Measurements from ENCODE around the gene LCE1D.

LCE1D gene

GRCh38 chr1:152796421-152796820, at the start of gene LCE1D:
TSS of gene LCE1D (plus strand) at chr1:152796721. CDS start at chr1:152797795, 1,074 bp downstream.
- H3K4me3 ChIP-seq (ENCODE audit: low read depth in 1 of 5, low read length in 5 of 5): no peak within 1 kb of the TSS
- no peaks in the 10 kb centered on the region for H3K4me1 ChIP-seq (ENCODE audit: control insufficient read depth in 5 of 5, insufficient read depth in 5 of 5, low read length in 5 of 5)
- no peaks in the 10 kb centered on the region for H3K36me3 ChIP-seq (ENCODE audit: control insufficient read depth in 5 of 5, insufficient read depth in 5 of 5, low read length in 5 of 5)
- H3K27me3 ChIP-seq (ENCODE audit: control insufficient read depth in 5 of 5, insufficient read depth in 4 of 5, low read length in 5 of 5): peaks cover 0 to 8% (median 0%) of the 10 kb centered on the region in 5 donors
- no peak within 1 kb of the TSS for H3K9ac ChIP-seq (ENCODE audit: low read length in 5 of 5)
- no peaks in the 10 kb centered on the region for H3K9me3 ChIP-seq (ENCODE audit: control insufficient read depth in 5 of 5, low read length in 5 of 5)
- H3K27ac ChIP-seq (ENCODE audit: low read depth, low read length): no peak within 1 kb of the TSS

GRCh38 chr1:152747831-152748230, 48.7 kb upstream of the LCE1D start:
- Histone ChIP-seq H3K27me3 (ENCODE audit: control insufficient read depth in 5 of 5, insufficient read depth in 4 of 5, low read length in 5 of 5) (peaks cover 0 to 4% (median 0%) of the 10 kb centered on the region in 5 donors), H3K4me1 (ENCODE audit: control insufficient read depth in 5 of 5, insufficient read depth in 5 of 5, low read length in 5 of 5) (no peaks in the 10 kb centered on the region), H3K4me3 (ENCODE audit: low read depth in 1 of 5, low read length in 5 of 5) (no peak overlapping the region)

GRCh38 chr1:152752225-152752624, 44.3 kb upstream of the LCE1D start:
- Histone ChIP-seq H3K4me3 (ENCODE audit: low read depth in 1 of 5, low read length in 5 of 5) (no peak overlapping the region), H3K9me3 (ENCODE audit: control insufficient read depth in 5 of 5, low read length in 5 of 5) (no peaks in the 10 kb centered on the region), H3K36me3 (ENCODE audit: control insufficient read depth in 5 of 5, insufficient read depth in 5 of 5, low read length in 5 of 5) (no peaks in the 10 kb centered on the region), H3K4me1 (ENCODE audit: control insufficient read depth in 5 of 5, insufficient read depth in 5 of 5, low read length in 5 of 5) (no peaks in the 10 kb centered on the region), H3K9ac (ENCODE audit: low read length in 5 of 5) (no peak overlapping the region), H3K27me3 (ENCODE audit: control insufficient read depth in 5 of 5, insufficient read depth in 4 of 5, low read length in 5 of 5) (peaks cover 0 to 3% (median 0%) of the 10 kb centered on the region in 5 donors), H3K27ac (ENCODE audit: low read depth, low read length) (no peak overlapping the region)

More at GRCh38 chr1:152747831-152748230, 48.7 kb upstream of the LCE1D start:
- Histone ChIP-seq H3K27ac (ENCODE audit: low read depth, low read length) (no peak overlapping the region), H3K36me3 (ENCODE audit: control insufficient read depth in 5 of 5, insufficient read depth in 5 of 5, low read length in 5 of 5) (no peaks in the 10 kb centered on the region), H3K9me3 (ENCODE audit: control insufficient read depth in 5 of 5, low read length in 5 of 5) (no peaks in the 10 kb centered on the region), H3K9ac (ENCODE audit: low read length in 5 of 5) (no peak overlapping the region)

GRCh38 chr1:152753586-152753985, 42.9 kb upstream of the LCE1D start:
- Histone ChIP-seq H3K9ac (ENCODE audit: low read length in 5 of 5) (no peak overlapping the region), H3K27me3 (ENCODE audit: control insufficient read depth in 5 of 5, insufficient read depth in 4 of 5, low read length in 5 of 5) (peaks cover 0 to 4% (median 0%) of the 10 kb centered on the region in 5 donors), H3K4me1 (ENCODE audit: control insufficient read depth in 5 of 5, insufficient read depth in 5 of 5, low read length in 5 of 5) (no peaks in the 10 kb centered on the region), H3K27ac (ENCODE audit: low read depth, low read length) (no peak overlapping the region), H3K4me3 (ENCODE audit: low read depth in 1 of 5, low read length in 5 of 5) (no peak overlapping the region), H3K9me3 (ENCODE audit: control insufficient read depth in 5 of 5, low read length in 5 of 5) (no peaks in the 10 kb centered on the region), H3K36me3 (ENCODE audit: control insufficient read depth in 5 of 5, insufficient read depth in 5 of 5, low read length in 5 of 5) (no peaks in the 10 kb centered on the region)

GRCh38 chr1:152756872-152757271, 39.6 kb upstream of the LCE1D start:
- peaks cover 0 to 8% (median 3%) of the 10 kb centered on the region in 5 donors for H3K27me3 ChIP-seq (ENCODE audit: control insufficient read depth in 5 of 5, insufficient read depth in 4 of 5, low read length in 5 of 5)
- H3K4me3 ChIP-seq (ENCODE audit: low read depth in 1 of 5, low read length in 5 of 5): no peak overlapping the region
- no peak overlapping the region for H3K9ac ChIP-seq (ENCODE audit: low read length in 5 of 5)
- no peaks in the 10 kb centered on the region for H3K4me1 ChIP-seq (ENCODE audit: control insufficient read depth in 5 of 5, insufficient read depth in 5 of 5, low read length in 5 of 5)
- no peak overlapping the region for H3K27ac ChIP-seq (ENCODE audit: low read depth, low read length)
- H3K9me3 ChIP-seq (ENCODE audit: control insufficient read depth in 5 of 5, low read length in 5 of 5): no peaks in the 10 kb centered on the region
- H3K36me3 ChIP-seq (ENCODE audit: control insufficient read depth in 5 of 5, insufficient read depth in 5 of 5, low read length in 5 of 5): no peaks in the 10 kb centered on the region

GRCh38 chr1:152757747-152758146, 38.8 kb upstream of the LCE1D start, which contains the start of gene KPRP:
TSS of gene KPRP (plus strand) at chr1:152758025. CDS start at chr1:152759589, 1,564 bp downstream.
- Histone ChIP-seq H3K4me1 (ENCODE audit: control insufficient read depth in 5 of 5, insufficient read depth in 5 of 5, low read length in 5 of 5) (no peaks in the 10 kb centered on the region), H3K9ac (ENCODE audit: low read length in 5 of 5) (no peak within 1 kb of the TSS), H3K27ac (ENCODE audit: low read depth, low read length) (no peak within 1 kb of the TSS), H3K9me3 (ENCODE audit: control insufficient read depth in 5 of 5, low read length in 5 of 5) (no peaks in the 10 kb centered on the region), H3K27me3 (ENCODE audit: control insufficient read depth in 5 of 5, insufficient read depth in 4 of 5, low read length in 5 of 5) (peaks cover 0 to 8% (median 3%) of the 10 kb centered on the region in 5 donors), H3K4me3 (ENCODE audit: low read depth in 1 of 5, low read length in 5 of 5) (no peak within 1 kb of the TSS), H3K36me3 (ENCODE audit: control insufficient read depth in 5 of 5, insufficient read depth in 5 of 5, low read length in 5 of 5) (no peaks in the 10 kb centered on the region)

- Histone ChIP-seq H3K4me1 (ENCODE audit: control insufficient read depth in 5 of 5, insufficient read depth in 5 of 5, low read length in 5 of 5) (no peaks in the 10 kb centered on the region), H3K36me3 (ENCODE audit: control insufficient read depth in 5 of 5, insufficient read depth in 5 of 5, low read length in 5 of 5) (no peaks in the 10 kb centered on the region), H3K27me3 (ENCODE audit: control insufficient read depth in 5 of 5, insufficient read depth in 4 of 5, low read length in 5 of 5) (peaks cover 0 to 8% (median 3%) of the 10 kb centered on the region in 5 donors), H3K27ac (ENCODE audit: low read depth, low read length) (no peak overlapping the region), H3K9ac (ENCODE audit: low read length in 5 of 5) (no peak overlapping the region), H3K4me3 (ENCODE audit: low read depth in 1 of 5, low read length in 5 of 5) (no peak overlapping the region), H3K9me3 (ENCODE audit: control insufficient read depth in 5 of 5, low read length in 5 of 5) (no peaks in the 10 kb centered on the region)
These were observed 37.9 kb upstream of the LCE1D start for GRCh38 chr1:152758636-152759035.

GRCh38 chr1:152759453-152760173, 36.9 kb upstream of the LCE1D start:
- Histone ChIP-seq H3K4me1 (ENCODE audit: control insufficient read depth in 5 of 5, insufficient read depth in 5 of 5, low read length in 5 of 5) (no peaks in the 10 kb centered on the region), H3K36me3 (ENCODE audit: control insufficient read depth in 5 of 5, insufficient read depth in 5 of 5, low read length in 5 of 5) (no peaks in the 10 kb centered on the region), H3K27ac (ENCODE audit: low read depth, low read length) (no peak overlapping the region), H3K9me3 (ENCODE audit: control insufficient read depth in 5 of 5, low read length in 5 of 5) (no peaks in the 10 kb centered on the region), H3K9ac (ENCODE audit: low read length in 5 of 5) (no peak overlapping the region), H3K27me3 (ENCODE audit: control insufficient read depth in 5 of 5, insufficient read depth in 4 of 5, low read length in 5 of 5) (peaks cover 0 to 8% (median 3%) of the 10 kb centered on the region in 5 donors), H3K4me3 (ENCODE audit: low read depth in 1 of 5, low read length in 5 of 5) (no peak overlapping the region)

- Histone ChIP-seq H3K4me3 (ENCODE audit: low read depth in 1 of 5, low read length in 5 of 5) (no peak overlapping the region), H3K27ac (ENCODE audit: low read depth, low read length) (no peak overlapping the region), H3K36me3 (ENCODE audit: control insufficient read depth in 5 of 5, insufficient read depth in 5 of 5, low read length in 5 of 5) (no peaks in the 10 kb centered on the region), H3K9ac (ENCODE audit: low read length in 5 of 5) (no peak overlapping the region), H3K4me1 (ENCODE audit: control insufficient read depth in 5 of 5, insufficient read depth in 5 of 5, low read length in 5 of 5) (no peaks in the 10 kb centered on the region), H3K9me3 (ENCODE audit: control insufficient read depth in 5 of 5, low read length in 5 of 5) (no peaks in the 10 kb centered on the region), H3K27me3 (ENCODE audit: control insufficient read depth in 5 of 5, insufficient read depth in 4 of 5, low read length in 5 of 5) (peaks cover 0 to 8% (median 3%) of the 10 kb centered on the region in 5 donors)
These were observed 35.9 kb upstream of the LCE1D start for GRCh38 chr1:152760551-152761190.

GRCh38 chr1:152761609-152762213, 34.8 kb upstream of the LCE1D start:
- Histone ChIP-seq H3K27ac (ENCODE audit: low read depth, low read length) (no peak overlapping the region), H3K4me3 (ENCODE audit: low read depth in 1 of 5, low read length in 5 of 5) (no peak overlapping the region), H3K4me1 (ENCODE audit: control insufficient read depth in 5 of 5, insufficient read depth in 5 of 5, low read length in 5 of 5) (no peaks in the 10 kb centered on the region), H3K36me3 (ENCODE audit: control insufficient read depth in 5 of 5, insufficient read depth in 5 of 5, low read length in 5 of 5) (no peaks in the 10 kb centered on the region), H3K9ac (ENCODE audit: low read length in 5 of 5) (no peak overlapping the region), H3K9me3 (ENCODE audit: control insufficient read depth in 5 of 5, low read length in 5 of 5) (no peaks in the 10 kb centered on the region), H3K27me3 (ENCODE audit: control insufficient read depth in 5 of 5, insufficient read depth in 4 of 5, low read length in 5 of 5) (peaks cover 0 to 8% (median 3%) of the 10 kb centered on the region in 5 donors)
